ENCODE results near the gene SETD7.

Gene SETD7

GRCh38 chr4:139556071-139556723, at the start of gene SETD7:
TSS of gene SETD7 (minus strand) at chr4:139556219. CDS start at chr4:139556137, 82 bp downstream.
- peak; percentile 73 for DNase-seq

- DNase-seq: no peak
These were observed 49.5 kb upstream of the SETD7 start for GRCh38 chr4:139605516-139605915.

GRCh38 chr4:139603576-139604410, 47.8 kb upstream of the SETD7 start:
- peak; percentile 72 for DNase-seq

GRCh38 chr4:139602776-139603360, 46.8 kb upstream of the SETD7 start:
- DNase-seq: no peak

- no peak for DNase-seq
These were observed 44.6 kb upstream of the SETD7 start for GRCh38 chr4:139600662-139601061.

- DNase-seq: no peak
These were observed 43.8 kb upstream of the SETD7 start for GRCh38 chr4:139599594-139600374.

GRCh38 chr4:139599076-139599475, 43.1 kb upstream of the SETD7 start:
- no peak for DNase-seq

GRCh38 chr4:139596684-139597279, 40.8 kb upstream of the SETD7 start:
- DNase-seq: no peak

GRCh38 chr4:139596034-139596683, 40.1 kb upstream of the SETD7 start:
- no peak for DNase-seq

- DNase-seq: no peak
These were observed 38.7 kb upstream of the SETD7 start for GRCh38 chr4:139594591-139595185.

- no peak for DNase-seq
These were observed 37.1 kb upstream of the SETD7 start for GRCh38 chr4:139593091-139593564.

GRCh38 chr4:139589336-139590018, 33.5 kb upstream of the SETD7 start:
- no peak for DNase-seq

GRCh38 chr4:139587446-139587845, 31.4 kb upstream of the SETD7 start:
- no peak for DNase-seq

- no peak for DNase-seq
These were observed 29.5 kb upstream of the SETD7 start for GRCh38 chr4:139585473-139585872.

GRCh38 chr4:139584784-139585183, 28.8 kb upstream of the SETD7 start:
- DNase-seq: no peak

- DNase-seq: no peak
These were observed 28.0 kb upstream of the SETD7 start for GRCh38 chr4:139584013-139584412.

GRCh38 chr4:139582044-139582443, 26.0 kb upstream of the SETD7 start:
- no peak for DNase-seq

GRCh38 chr4:139581096-139581495, 25.1 kb upstream of the SETD7 start:
- DNase-seq: no peak

GRCh38 chr4:139576219-139576618, 20.2 kb upstream of the SETD7 start:
- no peak for DNase-seq

- no peak for DNase-seq
These were observed 19.1 kb upstream of the SETD7 start for GRCh38 chr4:139575072-139575471.

GRCh38 chr4:139574641-139575040, 18.6 kb upstream of the SETD7 start:
- DNase-seq: no peak
